ENCODE measurements around the gene FAM171A2. TPM values are rescaled to one million over a fixed set of nuclear protein-coding genes. Genes with fewer than 3 reads are reported as not detected.

The FAM171A2 gene
- total and polyA plus RNA-seq, 2 donors from 2014 or later: 0.94 to 1.6 TPM

DNA sequence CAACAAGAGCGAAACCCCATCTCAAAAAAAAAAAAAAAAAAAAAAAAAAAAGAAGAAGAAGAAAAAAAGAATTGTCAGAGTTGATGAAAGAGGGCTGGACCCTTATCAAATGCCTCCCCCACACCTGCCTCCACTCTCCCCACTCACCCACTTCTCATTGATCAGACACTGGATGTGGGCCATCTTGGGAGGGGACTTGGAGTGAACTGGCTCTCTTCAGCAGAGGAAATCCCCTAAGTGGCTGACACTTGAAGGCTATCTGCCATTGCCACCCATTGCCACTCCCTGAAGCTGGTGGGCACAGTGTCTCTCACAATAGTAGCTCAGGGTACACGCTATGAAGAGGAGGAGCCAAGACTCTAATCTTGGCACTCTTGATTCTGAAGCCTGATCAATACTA lies 24.2 kb upstream of the FAM171A2 start:
- Histone ChIP-seq H3K27ac (ENCODE audit: low read depth in 2 of 2, low read length in 2 of 2) (no peak overlapping the region), H3K27me3 (ENCODE audit: control insufficient read depth, insufficient read depth, low read length) (no peaks in the 10 kb centered on the region), H3K4me1 (ENCODE audit: control insufficient read depth in 2 of 3, insufficient read depth in 2 of 3, low read depth in 1 of 3, low read length in 3 of 3) (peaks cover 0 to 11% (median 0%) of the 10 kb centered on the region in 3 donors), H3K36me3 (ENCODE audit: control insufficient read depth in 2 of 3, insufficient read depth in 3 of 3, low read length in 3 of 3) (no peaks in the 10 kb centered on the region), H3K9me3 (ENCODE audit: control insufficient read depth in 2 of 3, insufficient read depth in 1 of 3, low read length in 3 of 3) (no peaks in the 10 kb centered on the region), H3K4me3 (ENCODE audit: low read length in 3 of 3) (no peak overlapping the region), H3K9ac (ENCODE audit: low read length in 3 of 3) (no peak overlapping the region)
- FAIRE-seq (no peak), DNase-seq (no peak)
- intact Hi-C loops (cut with DNase I): no loop called here
- TF ChIP-seq CTCF (IDR thresholded peaks at IDR 0.05; ENCODE audit: borderline replicate concordance, extremely low read depth, insufficient read depth): no peak

DNA sequence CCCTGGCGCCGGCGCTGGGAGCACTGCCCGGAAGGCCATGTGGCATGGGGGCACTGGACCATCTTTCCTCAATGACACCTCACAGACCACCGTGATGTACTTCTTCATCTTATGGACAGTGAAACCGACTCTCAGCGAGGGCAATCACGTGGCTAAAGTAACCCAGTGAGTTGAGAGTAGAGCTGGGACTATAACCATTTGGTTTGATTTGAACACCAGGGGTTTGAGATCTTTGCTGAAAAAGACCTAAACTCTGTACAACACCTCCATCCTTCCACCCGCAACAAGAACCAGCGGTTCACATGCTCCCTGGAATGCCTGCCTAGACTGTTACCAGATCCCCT lies 22.5 kb upstream of the FAM171A2 start:
- DNase-seq: peak in 1 of 5 donors; percentile 20
- intact Hi-C loops (cut with DNase I): no loop called here
- Histone ChIP-seq H3K36me3 (ENCODE audit: control insufficient read depth in 2 of 3, insufficient read depth in 3 of 3, low read length in 3 of 3) (no peaks in the 10 kb centered on the region), H3K9me3 (ENCODE audit: control insufficient read depth in 2 of 3, insufficient read depth in 1 of 3, low read length in 3 of 3) (no peaks in the 10 kb centered on the region), H3K27me3 (ENCODE audit: control insufficient read depth, insufficient read depth, low read length) (no peaks in the 10 kb centered on the region), H3K27ac (ENCODE audit: low read depth in 2 of 2, low read length in 2 of 2) (no peak overlapping the region), H3K4me3 (ENCODE audit: low read length in 3 of 3) (peak overlapping the region in 1 of 3 donors; percentile 61), H3K4me1 (ENCODE audit: control insufficient read depth in 2 of 3, insufficient read depth in 2 of 3, low read depth in 1 of 3, low read length in 3 of 3) (peaks cover 0 to 11% (median 0%) of the 10 kb centered on the region in 3 donors), H3K9ac (ENCODE audit: low read length in 3 of 3) (peak overlapping the region in 1 of 3 donors; percentile 55)
- no peak for TF ChIP-seq CTCF (IDR thresholded peaks at IDR 0.05; ENCODE audit: borderline replicate concordance, extremely low read depth, insufficient read depth)
- no peak for FAIRE-seq

GRCh38 chr17:44385287-44386181 lies 21.9 kb upstream of the FAM171A2 start:
- Histone ChIP-seq H3K27ac (ENCODE audit: low read depth in 2 of 2, low read length in 2 of 2) (no peak overlapping the region), H3K27me3 (ENCODE audit: control insufficient read depth, insufficient read depth, low read length) (no peaks in the 10 kb centered on the region), H3K9me3 (ENCODE audit: control insufficient read depth in 2 of 3, insufficient read depth in 1 of 3, low read length in 3 of 3) (no peaks in the 10 kb centered on the region), H3K4me1 (ENCODE audit: control insufficient read depth in 2 of 3, insufficient read depth in 2 of 3, low read depth in 1 of 3, low read length in 3 of 3) (peaks cover 0 to 11% (median 0%) of the 10 kb centered on the region in 3 donors), H3K4me3 (ENCODE audit: low read length in 3 of 3) (peak overlapping the region; percentile 30 to 61 (median 58)), H3K9ac (ENCODE audit: low read length in 3 of 3) (peak overlapping the region in 2 of 3 donors; percentile 32 to 55), H3K36me3 (ENCODE audit: control insufficient read depth in 2 of 3, insufficient read depth in 3 of 3, low read length in 3 of 3) (no peaks in the 10 kb centered on the region)
- no peak for TF ChIP-seq CTCF (IDR thresholded peaks at IDR 0.05; ENCODE audit: borderline replicate concordance, extremely low read depth, insufficient read depth)
- peak; percentile 90 to 96 (median 94) for DNase-seq
- FAIRE-seq: no peak
- intact Hi-C loops (cut with DNase I): no loop called here
